Glomerular visceral epithelial cell (primary cell): ENCODE results near the gene RAMAC.
A peak's percentile ranks its signal among the peaks of the same experiment; 100 is the strongest.
"Not testable (repeated sequence)": the region's sequence is repeated elsewhere in the genome, so short reads cannot be mapped to it uniquely, and the experiment has no call there.

Experiments used
- DNase-seq: peaks from one replicate; pipeline ENCODE4 v3.0.0-alpha.2; 2016; ENCODE audit errors: extremely low spot score

Gene RAMAC

DNA sequence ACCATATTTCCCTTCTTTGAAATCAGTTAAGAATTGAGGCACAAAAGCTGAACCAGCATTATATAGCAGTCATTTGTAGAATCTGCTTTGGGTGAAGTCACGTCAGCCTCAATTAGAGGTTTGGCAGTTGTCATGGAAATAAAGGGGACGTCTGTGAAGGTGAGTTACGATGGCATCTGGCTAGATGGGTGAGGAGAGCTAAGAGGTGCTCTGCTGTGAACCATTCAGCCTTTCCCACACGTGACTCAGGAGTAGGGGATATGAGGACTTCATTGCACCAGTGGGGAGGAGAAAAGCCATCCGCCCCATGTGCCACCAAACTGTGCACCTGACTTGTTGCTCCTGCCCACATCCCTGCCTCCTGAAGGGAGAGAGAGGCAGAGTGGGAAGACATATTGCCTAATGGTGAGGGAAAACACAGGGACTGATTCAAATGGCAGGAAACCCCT lies 28.2 kb downstream of the RAMAC start:
- no peak for DNase-seq

DNA sequence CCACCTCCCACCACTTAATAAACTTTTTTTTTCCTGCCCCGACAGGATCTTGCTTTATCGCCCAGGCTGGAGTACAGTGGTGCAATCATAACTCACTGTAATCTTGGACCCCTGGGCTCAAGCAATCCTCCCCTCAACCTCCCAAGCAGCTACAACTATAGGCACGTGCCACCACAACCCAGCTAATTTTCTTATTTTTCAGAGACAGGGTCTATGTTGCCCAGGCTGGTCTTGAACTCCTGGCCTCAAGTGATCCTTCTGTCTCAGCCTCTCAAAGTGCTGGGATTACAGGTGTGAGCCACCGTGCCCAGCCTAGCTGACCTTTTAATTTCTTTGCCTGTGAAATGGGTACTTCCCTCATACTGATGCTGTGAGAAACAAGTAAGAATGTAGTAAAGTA lies 29.4 kb downstream of the RAMAC start:
- DNase-seq, result no peak

DNA sequence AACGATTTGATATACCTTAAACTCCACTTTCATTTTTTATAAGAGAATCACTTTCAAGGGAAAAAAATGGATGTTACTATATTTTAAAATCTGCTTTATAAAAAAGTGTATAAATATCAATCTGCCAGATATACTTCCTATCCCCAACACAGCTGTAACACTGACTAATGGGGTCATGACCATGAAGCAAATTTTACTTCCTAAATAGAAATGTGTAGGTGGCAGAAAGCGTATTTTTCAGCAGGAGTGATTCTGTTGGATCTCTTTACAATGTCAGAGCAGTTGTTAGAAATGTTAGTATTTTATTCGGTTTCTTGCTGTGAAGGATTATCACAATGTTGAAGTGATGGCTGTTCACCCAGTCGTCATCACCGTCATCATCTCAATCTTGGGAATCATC lies 30.9 kb downstream of the RAMAC start:
- DNase-seq, result no peak

DNA sequence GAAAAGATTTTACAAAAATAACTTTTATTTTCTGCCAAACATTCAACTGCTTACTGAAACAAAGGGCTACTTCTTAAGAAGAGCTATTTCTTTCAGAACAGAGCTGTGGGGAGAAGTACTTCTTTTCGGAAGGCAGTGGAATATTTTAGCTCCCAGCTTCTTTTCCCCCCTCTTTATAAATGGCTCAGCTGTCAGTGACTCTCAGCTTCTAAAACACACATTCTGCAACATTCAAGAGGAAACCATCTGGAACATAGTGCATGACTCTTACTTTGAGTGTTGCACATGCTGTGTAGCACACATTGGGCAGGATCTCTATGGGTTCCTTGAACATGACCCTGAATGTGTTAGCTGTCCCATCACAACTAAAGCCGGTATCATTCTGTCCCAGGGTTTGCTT lies 32.4 kb downstream of the RAMAC start:
- DNase-seq, result no peak

DNA sequence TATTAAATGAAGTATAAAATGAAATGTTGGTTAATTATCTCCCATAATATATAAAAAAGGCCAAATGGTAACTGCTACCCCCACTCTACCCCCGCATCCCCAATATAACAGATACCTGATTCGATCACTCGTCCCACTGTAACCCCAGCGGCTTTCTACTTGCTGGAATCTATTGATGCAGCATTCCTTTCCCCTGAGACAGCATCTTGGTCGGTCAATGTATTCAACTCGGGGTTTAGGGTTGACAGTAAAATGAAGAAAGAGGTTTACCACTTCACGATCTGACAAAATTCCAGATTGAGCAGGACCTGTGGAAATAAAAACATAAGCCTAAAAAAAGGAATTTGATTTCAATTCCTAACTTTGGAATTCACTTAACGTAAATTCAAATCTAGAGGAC lies 44.0 kb downstream of the RAMAC start:
- DNase-seq, result peak; percentile 72

DNA sequence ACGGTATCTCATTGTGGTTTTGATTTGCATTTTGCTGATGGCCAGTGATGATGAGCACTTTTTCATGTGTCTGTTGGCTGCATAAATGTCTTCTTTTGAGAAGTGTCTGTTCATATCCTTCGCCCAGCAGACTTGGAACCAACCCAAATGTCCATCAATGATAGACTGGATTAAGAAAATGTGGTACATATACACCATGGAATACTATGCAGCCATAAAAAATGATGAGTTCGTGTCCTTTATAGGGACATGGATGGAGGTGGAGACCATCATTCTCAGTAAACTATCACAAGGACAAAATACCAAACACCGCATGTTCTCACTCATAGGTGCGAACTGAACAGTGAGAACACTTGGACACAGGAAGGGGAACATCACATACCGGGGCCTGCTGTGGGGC lies 45.2 kb downstream of the RAMAC start:
- DNase-seq, result not testable (repeated sequence)

DNA sequence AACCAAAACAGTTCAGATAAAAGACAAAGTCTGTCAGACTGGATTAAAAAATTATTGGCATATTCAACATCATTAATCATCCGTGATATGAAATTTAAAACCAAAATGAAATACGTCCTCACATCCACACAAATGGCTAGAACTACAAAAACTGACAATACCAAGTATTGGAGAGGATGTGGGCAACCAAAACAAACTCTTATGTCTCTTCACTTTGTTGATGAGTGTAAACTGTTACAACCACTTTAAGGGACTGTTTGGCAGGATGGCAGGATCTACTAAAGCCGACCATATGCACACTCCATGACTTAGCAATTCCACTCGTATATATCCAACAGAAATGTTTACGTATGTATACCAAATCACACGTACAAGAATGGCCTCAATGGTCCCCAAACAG lies 50.2 kb downstream of the RAMAC start:
- no peak for DNase-seq

DNA sequence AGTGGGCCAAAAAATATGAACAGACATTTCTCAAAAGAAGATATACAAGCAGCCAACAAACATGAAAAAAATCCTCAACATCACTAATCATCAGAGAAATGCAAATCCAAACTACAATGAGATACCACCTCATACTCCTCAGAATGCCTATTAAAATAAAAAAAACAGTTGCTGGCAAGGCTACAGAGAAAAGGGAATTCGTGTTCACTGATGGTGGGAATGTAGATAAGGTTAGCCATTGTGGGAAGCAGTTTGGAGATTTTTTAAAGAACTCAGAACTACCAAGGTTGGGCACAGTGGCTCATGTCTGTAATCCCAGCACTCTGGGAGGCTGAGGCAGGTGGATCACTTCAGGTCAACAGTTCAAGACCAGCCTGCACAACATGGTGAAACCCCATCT lies 53.2 kb downstream of the RAMAC start:
- DNase-seq, result no peak
